Activated naive CD8-positive, alpha-beta T cell treated with anti-CD3 and anti-CD28 coated beads for 36 hours (primary cell): ENCODE measurements around the gene CLPTM1L. TPM values are rescaled to one million over a fixed set of nuclear protein-coding genes. Genes with fewer than 3 reads are reported as not detected.

Source experiments
- DNase-seq: peaks from one replicate; pipeline ENCODE4 v3.0.0; 2021
- H3K27ac Mint-ChIP-seq: one replicate; pipeline ENCODE4 v1.8.0; 2022; ENCODE audit warnings: mild to moderate bottlenecking, moderate library complexity, mixed read lengths
- H3K27me3 Mint-ChIP-seq: one replicate; pipeline ENCODE4 v1.8.0; 2022; ENCODE audit warnings: mild to moderate bottlenecking, mixed read lengths
- H3K36me3 Mint-ChIP-seq: one replicate; pipeline ENCODE4 v1.8.0; 2021; ENCODE audit warnings: mild to moderate bottlenecking, mixed read lengths
- H3K4me1 Mint-ChIP-seq: one replicate; pipeline ENCODE4 v1.8.0; 2021; ENCODE audit warnings: mixed read lengths
- H3K4me3 Mint-ChIP-seq: one replicate; pipeline ENCODE4 v1.8.0; 2022; ENCODE audit warnings: mild to moderate bottlenecking, moderate library complexity, mixed read lengths
- H3K9me3 Mint-ChIP-seq: one replicate; pipeline ENCODE4 v1.8.0; 2022; ENCODE audit warnings: mixed read lengths
- total RNA-seq, 2 experiments: library from RNA; stranded (reverse); gene quantifications; one replicate each; pipeline ENCODE4 v1.2.3, GENCODE V29; 2021

The CLPTM1L gene
- total RNA-seq, 2 experiments from 2014 or later = 90.0 to 91.6 TPM

- no peak for DNase-seq
- Mint-ChIP-seq H3K9me3 (no peaks in the 10 kb centered on the region), H3K27ac (no peak overlapping the region), H3K4me1 (no peaks in the 10 kb centered on the region), H3K36me3 (peaks cover 3% of the 10 kb centered on the region), H3K4me3 (no peak overlapping the region), H3K27me3 (no peaks in the 10 kb centered on the region)
Measured at GRCh38 chr5:1322955-1323802, 21.7 kb downstream of the CLPTM1L start.

GRCh38 chr5:1322036-1322900, 22.6 kb downstream of the CLPTM1L start:
- Mint-ChIP-seq H3K4me3 (no peak overlapping the region), H3K27ac (no peak overlapping the region), H3K36me3 (peaks cover 5% of the 10 kb centered on the region), H3K9me3 (no peaks in the 10 kb centered on the region), H3K4me1 (peaks cover 4% of the 10 kb centered on the region), H3K27me3 (no peaks in the 10 kb centered on the region)
- DNase-seq = no peak

- no peak overlapping the region for H3K27ac Mint-ChIP-seq
- peaks cover 10% of the 10 kb centered on the region for H3K36me3 Mint-ChIP-seq
- no peaks in the 10 kb centered on the region for H3K9me3 Mint-ChIP-seq
- DNase-seq = no peak
- no peak overlapping the region for H3K4me3 Mint-ChIP-seq
- no peaks in the 10 kb centered on the region for H3K27me3 Mint-ChIP-seq
- H3K4me1 Mint-ChIP-seq = peaks cover 9% of the 10 kb centered on the region
Measured at GRCh38 chr5:1321576-1321975, 23.3 kb downstream of the CLPTM1L start.

- Mint-ChIP-seq H3K4me1 (peaks cover 17% of the 10 kb centered on the region), H3K36me3 (peaks cover 12% of the 10 kb centered on the region), H3K27ac (no peak overlapping the region), H3K4me3 (no peak overlapping the region), H3K27me3 (no peaks in the 10 kb centered on the region), H3K9me3 (no peaks in the 10 kb centered on the region)
- no peak for DNase-seq
Measured at GRCh38 chr5:1320436-1321344, 24.2 kb downstream of the CLPTM1L start.

GRCh38 chr5:1319436-1320256, 25.3 kb downstream of the CLPTM1L start:
- DNase-seq = no peak
- Mint-ChIP-seq H3K36me3 (peaks cover 12% of the 10 kb centered on the region), H3K4me3 (no peak overlapping the region), H3K27me3 (no peaks in the 10 kb centered on the region), H3K4me1 (peaks cover 28% of the 10 kb centered on the region), H3K27ac (no peak overlapping the region), H3K9me3 (no peaks in the 10 kb centered on the region)

- Mint-ChIP-seq H3K27ac (no peak overlapping the region), H3K27me3 (no peaks in the 10 kb centered on the region), H3K9me3 (no peaks in the 10 kb centered on the region), H3K4me3 (no peak overlapping the region), H3K36me3 (peaks cover 12% of the 10 kb centered on the region), H3K4me1 (peaks cover 37% of the 10 kb centered on the region)
- no peak for DNase-seq
Measured at GRCh38 chr5:1318659-1319251, 26.1 kb downstream of the CLPTM1L start.

- H3K9me3 Mint-ChIP-seq = no peaks in the 10 kb centered on the region
- peaks cover 44% of the 10 kb centered on the region for H3K4me1 Mint-ChIP-seq
- peaks cover 12% of the 10 kb centered on the region for H3K36me3 Mint-ChIP-seq
- no peak overlapping the region for H3K27ac Mint-ChIP-seq
- H3K4me3 Mint-ChIP-seq = no peak overlapping the region
- DNase-seq = no peak
- H3K27me3 Mint-ChIP-seq = peaks cover 2% of the 10 kb centered on the region
Measured at GRCh38 chr5:1317921-1318565, 26.9 kb downstream of the CLPTM1L start.

- Mint-ChIP-seq H3K36me3 (peaks cover 12% of the 10 kb centered on the region), H3K4me3 (peak overlapping the region; percentile 66), H3K4me1 (peaks cover 57% of the 10 kb centered on the region), H3K9me3 (peaks cover under 1% of the 10 kb centered on the region), H3K27me3 (peaks cover 6% of the 10 kb centered on the region), H3K27ac (peak overlapping the region; percentile 79)
- DNase-seq = no peak
Measured at GRCh38 chr5:1316588-1317340, 28.1 kb downstream of the CLPTM1L start.

GRCh38 chr5:1315709-1316587, 29.0 kb downstream of the CLPTM1L start:
- H3K27ac Mint-ChIP-seq = peak overlapping the region; percentile 79
- H3K36me3 Mint-ChIP-seq = peaks cover 12% of the 10 kb centered on the region
- peak; percentile 53 for DNase-seq
- peaks cover 63% of the 10 kb centered on the region for H3K4me1 Mint-ChIP-seq
- peaks cover 7% of the 10 kb centered on the region for H3K9me3 Mint-ChIP-seq
- H3K27me3 Mint-ChIP-seq = peaks cover 6% of the 10 kb centered on the region
- H3K4me3 Mint-ChIP-seq = peak overlapping the region; percentile 66

GRCh38 chr5:1315018-1315708, 29.7 kb downstream of the CLPTM1L start:
- no peak overlapping the region for H3K4me3 Mint-ChIP-seq
- no peak overlapping the region for H3K27ac Mint-ChIP-seq
- peaks cover 10% of the 10 kb centered on the region for H3K9me3 Mint-ChIP-seq
- peaks cover 63% of the 10 kb centered on the region for H3K4me1 Mint-ChIP-seq
- H3K36me3 Mint-ChIP-seq = peaks cover 12% of the 10 kb centered on the region
- DNase-seq = no peak
- peaks cover 6% of the 10 kb centered on the region for H3K27me3 Mint-ChIP-seq

GRCh38 chr5:1314564-1314982, 30.3 kb downstream of the CLPTM1L start:
- Mint-ChIP-seq H3K27ac (no peak overlapping the region), H3K4me3 (no peak overlapping the region), H3K27me3 (peaks cover 6% of the 10 kb centered on the region)

More at GRCh38 chr5:1314564-1314982, 30.3 kb downstream of the CLPTM1L start:
- peaks cover 12% of the 10 kb centered on the region for H3K9me3 Mint-ChIP-seq
- peaks cover 12% of the 10 kb centered on the region for H3K36me3 Mint-ChIP-seq
- peaks cover 63% of the 10 kb centered on the region for H3K4me1 Mint-ChIP-seq
- DNase-seq = no peak
